HG03095 (cell line): ENCODE data around the gene AQP5.

Experiments
- ATAC-seq: cut with Tn5 transposase; IDR thresholded peaks from one replicate; pipeline ENCODE4 v1.9.1; 2021; ENCODE audit warnings: moderate library complexity; ENCODE audit not compliant: unreplicated experiment

The AQP5 gene

GRCh38 chr12:49949866-49950265, 11.8 kb upstream of the AQP5 start:
- no peak for ATAC-seq

- no peak for ATAC-seq
These were observed 11.1 kb upstream of the AQP5 start, which contains the start of gene AQP2 for GRCh38 chr12:49950273-49951251. TSS of gene AQP2 (plus strand) at chr12:49950737. CDS start at chr12:49950831, 94 bp downstream.

GRCh38 chr12:49951411-49952240, 10.0 kb upstream of the AQP5 start:
- ATAC-seq = no peak

- no peak for ATAC-seq
These were observed 9.1 kb upstream of the AQP5 start for GRCh38 chr12:49952391-49953055.

GRCh38 chr12:49953151-49953550, 8.5 kb upstream of the AQP5 start:
- no peak for ATAC-seq

GRCh38 chr12:49953961-49954846, 7.5 kb upstream of the AQP5 start:
- ATAC-seq = no peak

- no peak for ATAC-seq
These were observed 6.5 kb upstream of the AQP5 start for GRCh38 chr12:49954863-49955830.

GRCh38 chr12:49955899-49956662, 5.6 kb upstream of the AQP5 start:
- no peak for ATAC-seq

- no peak for ATAC-seq
These were observed 4.8 kb upstream of the AQP5 start for GRCh38 chr12:49956663-49957569.

- no peak for ATAC-seq
These were observed 4.1 kb upstream of the AQP5 start for GRCh38 chr12:49957570-49957967.

- no peak for ATAC-seq
These were observed 1.8 kb upstream of the AQP5 start for GRCh38 chr12:49959685-49960473.

- no peak for ATAC-seq
These were observed 1.1 kb upstream of the AQP5 start for GRCh38 chr12:49960474-49961110.

GRCh38 chr12:49961993-49962764, 507 bp downstream of the AQP5 start:
- no peak for ATAC-seq

GRCh38 chr12:49962861-49963765, 1.4 kb downstream of the AQP5 start:
- ATAC-seq = no peak
